Thyroid gland (tissue), 4 donors: Measurements from ENCODE around the gene GATA5.

Experiments used
- POLR2A ChIP-seq, 2 donors: fragments of 450-650 bp; IDR thresholded peaks; one replicate each; pipeline ENCODE4 v1.6.1; 2017; ENCODE audit warnings: antibody characterized with exemption in 2 of 2, mild to moderate bottlenecking in 2 of 2, moderate library complexity in 1 of 2
- TF ChIP-seq, protein P1 (sequence below), 6 experiments: fragments of 200-600 bp in 3 of 6; fragments of 450-650 bp in 3 of 6; sonication (generic) in 3 of 6; IDR thresholded peaks; one replicate each; pipeline ENCODE4 v1.5.1; 2016 to 2019; ENCODE audit warnings: antibody characterized with exemption in 6 of 6, mild to moderate bottlenecking in 2 of 6, inconsistent platforms in 1 of 6, moderate library complexity in 1 of 6

DNA sequence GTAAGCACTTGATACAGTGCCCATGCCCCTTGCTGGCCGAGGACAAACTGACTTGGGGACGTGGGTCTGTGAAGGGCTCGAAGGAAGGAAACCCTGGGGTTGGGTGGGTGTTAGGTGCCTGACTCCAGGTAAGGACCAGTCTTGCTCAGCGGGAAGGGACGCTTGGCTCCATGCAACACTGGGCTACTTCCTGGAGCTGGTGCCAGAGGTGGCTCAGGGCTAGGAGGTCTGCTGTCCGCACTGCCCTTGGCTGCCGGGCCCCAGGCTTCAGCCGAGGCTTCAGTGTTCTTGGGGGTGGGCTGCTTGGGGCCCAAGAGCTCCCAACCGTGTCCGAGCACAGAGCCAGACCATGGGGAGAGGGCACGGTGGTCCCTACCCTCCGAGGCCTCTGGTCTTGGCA lies 5.3 kb downstream of the GATA5 start:
- TF ChIP-seq, protein P1, sequence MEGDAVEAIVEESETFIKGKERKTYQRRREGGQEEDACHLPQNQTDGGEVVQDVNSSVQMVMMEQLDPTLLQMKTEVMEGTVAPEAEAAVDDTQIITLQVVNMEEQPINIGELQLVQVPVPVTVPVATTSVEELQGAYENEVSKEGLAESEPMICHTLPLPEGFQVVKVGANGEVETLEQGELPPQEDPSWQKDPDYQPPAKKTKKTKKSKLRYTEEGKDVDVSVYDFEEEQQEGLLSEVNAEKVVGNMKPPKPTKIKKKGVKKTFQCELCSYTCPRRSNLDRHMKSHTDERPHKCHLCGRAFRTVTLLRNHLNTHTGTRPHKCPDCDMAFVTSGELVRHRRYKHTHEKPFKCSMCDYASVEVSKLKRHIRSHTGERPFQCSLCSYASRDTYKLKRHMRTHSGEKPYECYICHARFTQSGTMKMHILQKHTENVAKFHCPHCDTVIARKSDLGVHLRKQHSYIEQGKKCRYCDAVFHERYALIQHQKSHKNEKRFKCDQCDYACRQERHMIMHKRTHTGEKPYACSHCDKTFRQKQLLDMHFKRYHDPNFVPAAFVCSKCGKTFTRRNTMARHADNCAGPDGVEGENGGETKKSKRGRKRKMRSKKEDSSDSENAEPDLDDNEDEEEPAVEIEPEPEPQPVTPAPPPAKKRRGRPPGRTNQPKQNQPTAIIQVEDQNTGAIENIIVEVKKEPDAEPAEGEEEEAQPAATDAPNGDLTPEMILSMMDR (IDR thresholded peaks at IDR 0.05), result no peak
- TF ChIP-seq POLR2A (IDR thresholded peaks at IDR 0.05), result no peak
